NCI-H1417 treated with DMSO at 0.1 percent for 48 hours (cell line): ENCODE data around the gene ANKRD23.
"Not testable (repeated sequence)": the region's sequence is repeated elsewhere in the genome, so short reads cannot be mapped to it uniquely, and the experiment has no call there.

Experiments
- DNase-seq: peaks from one replicate; lab custom pipeline; 2025; lab: John Stamatoyannopoulos, UW

ANKRD23 gene

GRCh38 chr2:96815326-96816126 lies 28.3 kb downstream of the ANKRD23 start:
- no peak for DNase-seq

GRCh38 chr2:96813656-96814055 lies 30.2 kb downstream of the ANKRD23 start:
- no peak for DNase-seq

- no peak for DNase-seq
Observed at GRCh38 chr2:96811917-96812316, 31.9 kb downstream of the ANKRD23 start.

GRCh38 chr2:96810783-96811192 lies 33.0 kb downstream of the ANKRD23 start:
- DNase-seq = no peak

- DNase-seq = no peak
Observed at GRCh38 chr2:96809951-96810782, 33.7 kb downstream of the ANKRD23 start.

GRCh38 chr2:96809216-96809882 lies 34.5 kb downstream of the ANKRD23 start:
- no peak for DNase-seq

- no peak for DNase-seq
Observed at GRCh38 chr2:96808176-96808837, 35.5 kb downstream of the ANKRD23 start.

GRCh38 chr2:96807127-96807471 lies 36.7 kb downstream of the ANKRD23 start:
- DNase-seq = no peak

- no peak for DNase-seq
Observed at GRCh38 chr2:96806468-96807126, 37.2 kb downstream of the ANKRD23 start.

GRCh38 chr2:96805946-96806345 lies 37.9 kb downstream of the ANKRD23 start:
- DNase-seq = not testable (repeated sequence)

- no peak for DNase-seq
Observed at GRCh38 chr2:96804986-96805385, 38.8 kb downstream of the ANKRD23 start.

GRCh38 chr2:96802721-96803120 lies 41.1 kb downstream of the ANKRD23 start:
- DNase-seq = no peak

GRCh38 chr2:96801786-96802595 lies 41.8 kb downstream of the ANKRD23 start:
- DNase-seq = no peak

- DNase-seq = no peak
Observed at GRCh38 chr2:96801005-96801785, 42.6 kb downstream of the ANKRD23 start.

GRCh38 chr2:96800061-96801004 lies 43.5 kb downstream of the ANKRD23 start:
- DNase-seq = no peak

GRCh38 chr2:96799623-96799935 lies 44.2 kb downstream of the ANKRD23 start:
- DNase-seq = no peak

- DNase-seq = no peak
Observed at GRCh38 chr2:96798733-96799622, 44.8 kb downstream of the ANKRD23 start.

GRCh38 chr2:96797066-96797625 lies 46.7 kb downstream of the ANKRD23 start:
- no peak for DNase-seq
